Measurements from ENCODE around the gene SAMD15.

DNA sequence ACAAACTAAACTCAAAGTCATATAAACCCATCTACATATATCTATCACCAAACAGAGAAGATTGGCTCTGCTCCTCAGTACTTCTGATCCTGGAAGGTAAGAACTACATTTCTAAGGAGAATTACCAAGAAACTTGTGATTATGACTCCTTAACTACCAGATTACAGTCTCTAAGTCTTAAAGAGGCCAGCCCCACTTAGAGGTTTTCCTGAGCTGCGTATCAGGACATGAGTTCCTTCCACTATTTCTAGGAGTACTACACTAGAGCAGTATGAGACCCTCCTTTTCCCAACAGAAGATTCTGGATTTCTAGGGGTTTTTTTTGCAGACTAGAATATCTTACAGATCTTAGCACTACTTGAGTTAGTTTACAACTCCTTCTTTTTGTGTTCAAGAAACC lies 46.2 kb downstream of the SAMD15 start, which contains the start of gene NOXRED1:
- TF ChIP-seq, protein P1, sequence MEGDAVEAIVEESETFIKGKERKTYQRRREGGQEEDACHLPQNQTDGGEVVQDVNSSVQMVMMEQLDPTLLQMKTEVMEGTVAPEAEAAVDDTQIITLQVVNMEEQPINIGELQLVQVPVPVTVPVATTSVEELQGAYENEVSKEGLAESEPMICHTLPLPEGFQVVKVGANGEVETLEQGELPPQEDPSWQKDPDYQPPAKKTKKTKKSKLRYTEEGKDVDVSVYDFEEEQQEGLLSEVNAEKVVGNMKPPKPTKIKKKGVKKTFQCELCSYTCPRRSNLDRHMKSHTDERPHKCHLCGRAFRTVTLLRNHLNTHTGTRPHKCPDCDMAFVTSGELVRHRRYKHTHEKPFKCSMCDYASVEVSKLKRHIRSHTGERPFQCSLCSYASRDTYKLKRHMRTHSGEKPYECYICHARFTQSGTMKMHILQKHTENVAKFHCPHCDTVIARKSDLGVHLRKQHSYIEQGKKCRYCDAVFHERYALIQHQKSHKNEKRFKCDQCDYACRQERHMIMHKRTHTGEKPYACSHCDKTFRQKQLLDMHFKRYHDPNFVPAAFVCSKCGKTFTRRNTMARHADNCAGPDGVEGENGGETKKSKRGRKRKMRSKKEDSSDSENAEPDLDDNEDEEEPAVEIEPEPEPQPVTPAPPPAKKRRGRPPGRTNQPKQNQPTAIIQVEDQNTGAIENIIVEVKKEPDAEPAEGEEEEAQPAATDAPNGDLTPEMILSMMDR (IDR thresholded peaks at IDR 0.05): no peak
- no peak for TF ChIP-seq POLR2A (IDR thresholded peaks at IDR 0.05)

Data from Peyer's patch (tissue), 4 donors.